GM10847 (cell line): ENCODE measurements around the gene SETDB1.
A peak's percentile ranks its signal among the peaks of the same experiment; 100 is the strongest.

ENCODE experiments used
- POLR2A ChIP-seq: IDR thresholded peaks from 2 replicates; pipeline ENCODE4 v1.6.1; 2011; ENCODE audit not compliant: insufficient read length; ENCODE audit errors: extremely low read depth

The SETDB1 gene

GRCh38 chr1:151008244-151009205 is 82.4 kb downstream of the SETDB1 start, which contains the start of gene PRUNE1:
Gene PRUNE1, plus strand, starts transcription at chr1:151008449. Its CDS starts 184 bp downstream, at chr1:151008633.
- peak; percentile 31 for TF ChIP-seq POLR2A

- no peak for TF ChIP-seq POLR2A
These were observed 83.0 kb downstream of the SETDB1 start for GRCh38 chr1:151009206-151009587.

GRCh38 chr1:151009674-151010345 is 83.6 kb downstream of the SETDB1 start:
- TF ChIP-seq POLR2A, result no peak

GRCh38 chr1:151010346-151010726 is 84.2 kb downstream of the SETDB1 start:
- no peak for TF ChIP-seq POLR2A

- no peak for TF ChIP-seq POLR2A
These were observed 85.1 kb downstream of the SETDB1 start for GRCh38 chr1:151011154-151011850.

DNA sequence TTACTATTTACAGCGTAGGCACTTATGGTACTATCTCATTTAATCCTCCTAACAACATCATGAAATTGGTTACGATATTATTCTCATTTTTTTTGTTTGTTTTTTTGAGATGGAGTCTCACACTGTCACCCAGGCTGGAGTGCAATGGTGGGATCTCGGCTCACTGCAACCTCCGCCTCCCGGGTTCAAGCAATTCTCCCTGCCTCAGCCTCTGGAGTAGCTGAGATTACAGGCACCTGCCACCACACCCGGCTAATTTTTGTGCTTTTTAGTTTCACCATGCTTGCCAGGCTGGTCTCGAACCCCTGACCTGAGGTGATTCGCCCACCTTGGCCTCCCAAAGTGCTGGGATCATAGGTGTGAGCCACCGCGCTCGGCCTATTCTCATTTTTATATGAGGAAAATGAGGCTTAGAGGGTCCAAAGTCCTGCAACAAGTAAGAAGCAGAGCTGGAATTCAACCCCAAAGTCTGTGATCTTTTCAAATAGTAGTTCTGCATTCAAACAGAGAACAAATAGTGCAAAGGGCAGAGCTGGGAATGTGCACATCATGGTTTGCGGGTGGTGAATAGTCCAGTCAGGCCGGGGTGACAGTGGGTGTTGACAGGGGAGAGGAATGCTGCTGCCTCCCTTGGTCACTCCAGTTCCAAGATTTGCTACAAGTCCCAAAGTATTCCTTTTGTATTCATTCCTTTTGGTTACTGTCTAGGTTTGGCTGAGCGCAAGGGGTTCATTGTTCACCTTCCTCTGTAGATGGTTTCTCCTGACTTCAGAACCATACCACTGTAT is 86.7 kb downstream of the SETDB1 start:
- no peak for TF ChIP-seq POLR2A

DNA sequence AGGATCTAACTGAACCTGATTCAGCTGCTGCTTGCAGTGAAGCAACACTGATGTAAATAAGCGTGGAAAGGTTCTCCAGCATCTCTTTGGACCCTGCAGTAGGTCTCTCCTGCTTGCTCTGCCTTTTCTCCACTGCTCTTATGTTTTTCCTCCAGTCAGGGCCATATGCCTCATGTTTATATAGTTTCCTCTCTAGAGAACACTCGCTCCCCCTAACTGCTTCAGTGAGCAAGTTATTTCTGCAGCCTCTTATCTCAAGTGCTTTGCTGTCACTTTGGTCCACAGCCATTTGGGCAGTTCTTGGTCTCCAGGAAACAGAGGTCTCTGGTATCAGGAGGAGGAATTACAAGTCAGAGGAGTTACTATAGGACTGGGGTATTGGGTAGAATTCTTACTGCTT is 87.4 kb downstream of the SETDB1 start:
- TF ChIP-seq POLR2A, result no peak
